RWPE2 (cell line): Measurements from ENCODE around the gene HECTD4.
"Not testable (repeated sequence)": the region's sequence is repeated elsewhere in the genome, so short reads cannot be mapped to it uniquely, and the experiment has no call there.

Experiments used
- ATAC-seq: fragments of 200-7000 bp; cut with Tn5 transposase; 3 replicates; pipeline ENCODE4 v1.9.1; 2021; ENCODE audit warnings: low read depth
- DNase-seq: peaks from one replicate; pipeline ENCODE4 v3.0.0-alpha.2; 2020; ENCODE audit warnings: low spot score
- H3K27ac ChIP-seq: fragments of 450-650 bp; 2 replicates; pipeline ENCODE4 v1.5.1; 2017; ENCODE audit warnings: mild to moderate bottlenecking; ENCODE audit not compliant: poor library complexity, severe bottlenecking
- H3K27me3 ChIP-seq: fragments of 250-450 bp; sonication (Bioruptor Pico); 2 replicates; pipeline ENCODE4 v1.5.1; 2021; ENCODE audit warnings: mild to moderate bottlenecking, moderate library complexity; ENCODE audit not compliant: insufficient read depth, poor library complexity, severe bottlenecking
- H3K36me3 ChIP-seq: fragments of 250-450 bp; sonication (Bioruptor Pico); 2 replicates; pipeline ENCODE4 v1.5.1; 2020; ENCODE audit warnings: low read depth, mild to moderate bottlenecking, moderate library complexity
- H3K4me1 ChIP-seq: fragments of 250-450 bp; sonication (Bioruptor Pico); 2 replicates; pipeline ENCODE4 v1.5.1; 2021; ENCODE audit warnings: mild to moderate bottlenecking, moderate library complexity; ENCODE audit not compliant: insufficient read depth, poor library complexity, severe bottlenecking
- H3K4me3 ChIP-seq: fragments of 250-450 bp; sonication (Bioruptor Pico); 2 replicates; pipeline ENCODE4 v1.5.1; 2021; ENCODE audit warnings: mild to moderate bottlenecking, moderate library complexity; ENCODE audit not compliant: severe bottlenecking
- H3K9me3 ChIP-seq: fragments of 250-450 bp; sonication (Bioruptor Pico); 2 replicates; pipeline ENCODE4 v1.5.1; 2021; ENCODE audit warnings: mild to moderate bottlenecking, moderate library complexity; ENCODE audit not compliant: severe bottlenecking
- TF ChIP-seq, protein P1 (sequence below): fragments of 450-650 bp; IDR thresholded peaks from one replicate; pipeline ENCODE4 v1.5.1; 2017; ENCODE audit warnings: mild to moderate bottlenecking, moderate library complexity; ENCODE audit not compliant: poor library complexity, severe bottlenecking

The HECTD4 gene

GRCh38 chr12:112354399-112354798 is 27.8 kb downstream of the HECTD4 start:
- no peak overlapping the region for H3K4me3 ChIP-seq
- no peak overlapping the region for H3K27ac ChIP-seq
- no peak for DNase-seq
- no peaks in the 10 kb centered on the region for H3K27me3 ChIP-seq
- no peaks in the 10 kb centered on the region for H3K36me3 ChIP-seq
- ATAC-seq, result no peak
- H3K9me3 ChIP-seq, result no peaks in the 10 kb centered on the region
- H3K4me1 ChIP-seq, result peaks cover 6% of the 10 kb centered on the region
- TF ChIP-seq, protein P1, sequence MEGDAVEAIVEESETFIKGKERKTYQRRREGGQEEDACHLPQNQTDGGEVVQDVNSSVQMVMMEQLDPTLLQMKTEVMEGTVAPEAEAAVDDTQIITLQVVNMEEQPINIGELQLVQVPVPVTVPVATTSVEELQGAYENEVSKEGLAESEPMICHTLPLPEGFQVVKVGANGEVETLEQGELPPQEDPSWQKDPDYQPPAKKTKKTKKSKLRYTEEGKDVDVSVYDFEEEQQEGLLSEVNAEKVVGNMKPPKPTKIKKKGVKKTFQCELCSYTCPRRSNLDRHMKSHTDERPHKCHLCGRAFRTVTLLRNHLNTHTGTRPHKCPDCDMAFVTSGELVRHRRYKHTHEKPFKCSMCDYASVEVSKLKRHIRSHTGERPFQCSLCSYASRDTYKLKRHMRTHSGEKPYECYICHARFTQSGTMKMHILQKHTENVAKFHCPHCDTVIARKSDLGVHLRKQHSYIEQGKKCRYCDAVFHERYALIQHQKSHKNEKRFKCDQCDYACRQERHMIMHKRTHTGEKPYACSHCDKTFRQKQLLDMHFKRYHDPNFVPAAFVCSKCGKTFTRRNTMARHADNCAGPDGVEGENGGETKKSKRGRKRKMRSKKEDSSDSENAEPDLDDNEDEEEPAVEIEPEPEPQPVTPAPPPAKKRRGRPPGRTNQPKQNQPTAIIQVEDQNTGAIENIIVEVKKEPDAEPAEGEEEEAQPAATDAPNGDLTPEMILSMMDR, result no peak

- Histone ChIP-seq H3K36me3 (no peaks in the 10 kb centered on the region), H3K4me1 (peaks cover 6% of the 10 kb centered on the region), H3K9me3 (no peaks in the 10 kb centered on the region), H3K4me3 (no peak overlapping the region), H3K27me3 (no peaks in the 10 kb centered on the region), H3K27ac (no peak overlapping the region)
- ATAC-seq, result peak; percentile 46; the same call in 2 of the 3 replicates
- DNase-seq, result no peak
- TF ChIP-seq, protein P1, result no peak
Measured at GRCh38 chr12:112353393-112353792, 28.8 kb downstream of the HECTD4 start.

DNA sequence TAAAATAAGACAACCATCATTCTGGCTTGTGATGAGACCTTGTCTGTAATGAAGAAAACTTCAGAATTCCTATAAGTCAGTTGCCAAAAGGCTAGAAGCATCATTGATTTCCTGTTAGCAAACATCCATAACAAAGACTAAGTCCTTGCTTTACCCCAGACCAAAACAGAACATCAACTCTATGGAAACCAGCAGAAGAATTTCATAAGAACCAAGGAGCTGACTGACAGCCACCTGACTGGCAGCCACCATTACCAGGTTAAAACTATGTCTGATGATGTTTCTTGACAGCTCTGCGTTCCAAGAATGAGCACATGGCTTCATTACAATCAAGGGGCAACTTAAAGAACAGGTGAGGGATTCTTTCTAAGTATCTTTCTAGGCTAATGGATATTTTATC is 29.3 kb downstream of the HECTD4 start:
- DNase-seq (no peak), ATAC-seq (no peak)
- Histone ChIP-seq H3K4me1 (peaks cover 6% of the 10 kb centered on the region), H3K4me3 (no peak overlapping the region), H3K9me3 (no peaks in the 10 kb centered on the region), H3K27ac (no peak overlapping the region), H3K36me3 (no peaks in the 10 kb centered on the region), H3K27me3 (no peaks in the 10 kb centered on the region)
- TF ChIP-seq, protein P1, result no peak

GRCh38 chr12:112350593-112351592 is 31.3 kb downstream of the HECTD4 start:
- H3K27ac ChIP-seq, result no peak overlapping the region
- DNase-seq, result no peak
- TF ChIP-seq, protein P1, result no peak
- ATAC-seq, result no peak
- H3K9me3 ChIP-seq, result no peaks in the 10 kb centered on the region
- H3K27me3 ChIP-seq, result no peaks in the 10 kb centered on the region
- H3K36me3 ChIP-seq, result no peaks in the 10 kb centered on the region
- H3K4me1 ChIP-seq, result peaks cover 6% of the 10 kb centered on the region
- H3K4me3 ChIP-seq, result no peak overlapping the region

GRCh38 chr12:112349431-112349830 is 32.8 kb downstream of the HECTD4 start:
- no peak for ATAC-seq
- Histone ChIP-seq H3K27me3 (no peaks in the 10 kb centered on the region), H3K9me3 (no peaks in the 10 kb centered on the region), H3K27ac (no peak overlapping the region), H3K4me3 (no peak overlapping the region), H3K4me1 (peaks cover 6% of the 10 kb centered on the region), H3K36me3 (no peaks in the 10 kb centered on the region)
- DNase-seq, result no peak
- TF ChIP-seq, protein P1, result no peak

DNA sequence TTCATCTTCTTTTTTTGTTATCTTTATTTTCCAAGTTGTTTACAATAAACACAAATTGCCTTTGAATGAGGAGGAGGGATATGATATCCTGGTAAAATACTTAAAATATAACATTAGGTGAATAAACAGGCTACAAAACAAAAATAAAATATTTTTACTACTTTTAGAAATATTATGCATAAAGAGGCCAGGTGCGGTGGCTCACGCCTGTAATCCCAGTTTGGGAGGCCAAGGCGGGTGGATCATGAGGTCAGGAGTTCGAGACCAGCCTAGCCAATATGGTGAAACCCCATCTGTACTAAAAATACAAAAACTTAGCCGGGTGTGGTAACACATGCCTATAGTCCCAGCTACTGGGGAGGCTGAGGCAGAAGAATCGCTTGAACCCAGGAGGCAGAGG is 33.3 kb downstream of the HECTD4 start:
- not testable (repeated sequence) for DNase-seq, H3K4me3 ChIP-seq, H3K27ac ChIP-seq, ATAC-seq, H3K27me3 ChIP-seq, H3K4me1 ChIP-seq, H3K36me3 ChIP-seq, H3K9me3 ChIP-seq
